ENCODE results near the gene INKA2. TPM values are rescaled to one million over a fixed set of nuclear protein-coding genes. Genes with fewer than 3 reads are reported as not detected.

The INKA2 gene
- total RNA-seq, 1 experiment from 2014 or later: 12.3 TPM

DNA sequence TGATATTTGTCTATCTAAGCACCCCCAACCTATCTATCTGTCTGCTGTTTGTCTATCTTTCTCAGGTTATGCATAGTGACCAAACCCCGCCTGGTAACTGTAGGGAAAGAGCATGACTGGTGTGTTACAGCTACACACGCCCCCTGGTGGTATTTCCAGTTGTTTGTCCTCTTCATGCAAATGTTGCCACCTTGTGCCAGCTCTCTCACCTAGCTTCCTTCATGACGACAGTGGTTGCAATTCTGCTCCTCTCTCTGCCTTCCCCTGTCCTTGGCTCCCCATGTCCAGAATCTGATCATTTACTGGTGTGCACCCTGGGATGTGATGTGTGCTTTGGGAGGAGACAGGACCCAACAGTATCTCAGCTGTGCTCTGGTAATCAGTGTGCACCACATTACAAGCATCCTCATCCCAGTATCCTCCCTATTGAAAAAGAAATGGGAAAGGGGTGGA is 8.1 kb upstream of the INKA2 start:
- Histone ChIP-seq H4K5ac (ENCODE audit: insufficient read length, low read depth, low read length) (no peak overlapping the region), H3K4ac (ENCODE audit: low read depth, low read length) (no peak overlapping the region), H2BK5ac (ENCODE audit: insufficient read length, low read length) (no peak overlapping the region), H3K18ac (ENCODE audit: insufficient read length, low read depth, low read length) (no peak overlapping the region), H3K23me2 (ENCODE audit: insufficient read length, low read depth, low read length, poor library complexity, severe bottlenecking) (no peaks in the 10 kb centered on the region), H4K20me1 (ENCODE audit: control insufficient read depth, insufficient read depth, insufficient read length) (no peaks in the 10 kb centered on the region), H2AFZ (ENCODE audit: low read length) (no peak overlapping the region), H2BK15ac (ENCODE audit: low read depth, low read length) (no peak overlapping the region), H3K79me2 (ENCODE audit: insufficient read depth, low read length) (no peaks in the 10 kb centered on the region), H4K91ac (ENCODE audit: insufficient read length, low read depth, low read length) (no peak overlapping the region), H3K14ac (ENCODE audit: insufficient read depth, low read length) (no peak overlapping the region), H4K8ac (replicated peaks; ENCODE audit: insufficient read length, low read depth, low read length) (no peak overlapping the region), H3K27me3 (ENCODE audit: insufficient read depth, low read length) (no peaks in the 10 kb centered on the region), H3K9me3 (ENCODE audit: control insufficient read depth, low read depth, low read length) (no peaks in the 10 kb centered on the region), H3T11ph (ENCODE audit: low read length) (no peak overlapping the region), H2BK12ac (ENCODE audit: insufficient read length, low read depth, low read length) (no peak overlapping the region), H2BK20ac (ENCODE audit: low read depth, low read length, poor library complexity, severe bottlenecking) (no peak overlapping the region), H3K4me2 (ENCODE audit: insufficient read depth, insufficient read length, low read length) (no peak overlapping the region), H3K23ac (ENCODE audit: insufficient read length, low read depth, low read length) (no peak overlapping the region), H2BK120ac (ENCODE audit: low read depth, low read length, poor library complexity, severe bottlenecking) (no peak overlapping the region), H3K4me1 (ENCODE audit: insufficient read depth, low read length) (peaks cover 2% of the 10 kb centered on the region), H3K9ac (ENCODE audit: extremely low read depth, insufficient read length, low read length) (no peak overlapping the region), H3K79me1 (ENCODE audit: insufficient read depth, low read depth, low read length, poor library complexity, severe bottlenecking) (no peaks in the 10 kb centered on the region), H3K27ac (ENCODE audit: insufficient read length, low read depth, low read length) (no peak overlapping the region), H3K56ac (ENCODE audit: insufficient read length, low read depth, low read length) (no peak overlapping the region), H2AK5ac (ENCODE audit: insufficient read length, low read length) (no peak overlapping the region)
- TF ChIP-seq, protein P1, sequence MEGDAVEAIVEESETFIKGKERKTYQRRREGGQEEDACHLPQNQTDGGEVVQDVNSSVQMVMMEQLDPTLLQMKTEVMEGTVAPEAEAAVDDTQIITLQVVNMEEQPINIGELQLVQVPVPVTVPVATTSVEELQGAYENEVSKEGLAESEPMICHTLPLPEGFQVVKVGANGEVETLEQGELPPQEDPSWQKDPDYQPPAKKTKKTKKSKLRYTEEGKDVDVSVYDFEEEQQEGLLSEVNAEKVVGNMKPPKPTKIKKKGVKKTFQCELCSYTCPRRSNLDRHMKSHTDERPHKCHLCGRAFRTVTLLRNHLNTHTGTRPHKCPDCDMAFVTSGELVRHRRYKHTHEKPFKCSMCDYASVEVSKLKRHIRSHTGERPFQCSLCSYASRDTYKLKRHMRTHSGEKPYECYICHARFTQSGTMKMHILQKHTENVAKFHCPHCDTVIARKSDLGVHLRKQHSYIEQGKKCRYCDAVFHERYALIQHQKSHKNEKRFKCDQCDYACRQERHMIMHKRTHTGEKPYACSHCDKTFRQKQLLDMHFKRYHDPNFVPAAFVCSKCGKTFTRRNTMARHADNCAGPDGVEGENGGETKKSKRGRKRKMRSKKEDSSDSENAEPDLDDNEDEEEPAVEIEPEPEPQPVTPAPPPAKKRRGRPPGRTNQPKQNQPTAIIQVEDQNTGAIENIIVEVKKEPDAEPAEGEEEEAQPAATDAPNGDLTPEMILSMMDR (conservative IDR thresholded peaks at IDR 0.05): peak; percentile 86
- no peaks in the 10 kb centered on the region; a peak in 1 of 7 replicates for H3K36me3 Mint-ChIP-seq (ENCODE audit: insufficient read depth in 1 of 3, low read depth in 3 of 3)
- peaks cover 16% of the 10 kb centered on the region for H3K27me3 Mint-ChIP-seq (ENCODE audit: low read depth)
- no CpG with 5 or more reads among the region's 3 CpGs for WGBS (ENCODE audit: extremely low coverage, insufficient read length, low lambda C conversion rate)
- no peak overlapping the region for H3K4me3 Mint-ChIP-seq
- peak; percentile 80 for DNase-seq
- peaks cover 24 to 29% of the 10 kb centered on the region in 2 experiments for H3K4me1 Mint-ChIP-seq
- H3K27ac Mint-ChIP-seq: no peak overlapping the region
- H3K9me3 Mint-ChIP-seq: no peaks in the 10 kb centered on the region; a peak in 1 of 5 replicates
